PC-9 (cell line): ENCODE measurements around the gene WDR20. TPM values are rescaled to one million over a fixed set of nuclear protein-coding genes. Genes with fewer than 3 reads are reported as not detected.

Experiments
- BruUV-seq: library from RNA; stranded (reverse); fragments of 400-500 nt; replicated peaks from 2 replicates; lab custom pipeline; 2021; lab: Mats Ljungman, UMichigan
- CTCF ChIA-PET: fragments of 300-600 bp; sonication (Branson Sonifier 250); formaldehyde crosslinking; loops from one replicate; lab custom pipeline; 2022; ENCODE audit warnings: antibody characterized with exemption; lab: Charles Lee
- POLR2A ChIA-PET: fragments of 300-600 bp; sonication (Branson Sonifier 250); formaldehyde crosslinking; loops from one replicate; lab custom pipeline; 2022; ENCODE audit warnings: antibody characterized with exemption; ENCODE audit not compliant: unreplicated experiment; lab: Charles Lee
- DNase-seq, 2 experiments: peaks; one replicate each; pipeline versions ENCODE4 v3.0.0 to v3.0.0-alpha.2; 2015 to 2022; ENCODE audit warnings: mixed read lengths in 1 of 2
- H2AFZ ChIP-seq: fragments of 200-600 bp; sonication (generic); 2 replicates; pipeline ENCODE4 v1.8.1; 2017; ENCODE audit warnings: antibody characterized with exemption
- H3F3A ChIP-seq: fragments of 200-600 bp; sonication (generic); 2 replicates; pipeline ENCODE4 v1.8.1; 2017; ENCODE audit warnings: antibody characterized with exemption, mild to moderate bottlenecking, low read depth; ENCODE audit not compliant: insufficient read depth
- H3K27ac ChIP-seq: fragments of 200-600 bp; sonication (generic); 2 replicates; pipeline ENCODE4 v1.6.1; 2016; ENCODE audit warnings: mixed run types
- H3K27me3 ChIP-seq: fragments of 200-600 bp; sonication (generic); 2 replicates; pipeline ENCODE4 v1.6.1; 2016; ENCODE audit warnings: low read depth, mixed run types; ENCODE audit not compliant: insufficient read depth
- H3K36me3 ChIP-seq: fragments of 200-600 bp; sonication (generic); 2 replicates; pipeline ENCODE4 v1.6.1; 2016; ENCODE audit warnings: low read depth, mixed run types
- H3K4me1 ChIP-seq: fragments of 200-600 bp; sonication (generic); replicated peaks from 2 replicates; pipeline ENCODE4 v1.6.1; 2016; ENCODE audit warnings: mixed run types; ENCODE audit not compliant: insufficient read depth
- H3K4me2 ChIP-seq: fragments of 200-600 bp; sonication (generic); 2 replicates; pipeline ENCODE4 v1.6.1; 2017; ENCODE audit warnings: mixed run types
- H3K4me3 ChIP-seq: fragments of 200-600 bp; sonication (generic); 2 replicates; pipeline ENCODE4 v1.6.1; 2016; ENCODE audit warnings: mixed run types
- H3K79me2 ChIP-seq: fragments of 200-600 bp; sonication (generic); 2 replicates; pipeline ENCODE4 v1.6.1; 2017; ENCODE audit warnings: low read depth, mixed run types
- H3K9me2 ChIP-seq: fragments of 200-600 bp; sonication (generic); 2 replicates; pipeline ENCODE4 v1.8.1; 2017; ENCODE audit warnings: mild to moderate bottlenecking; ENCODE audit not compliant: insufficient read depth
- H3K9me3 ChIP-seq: fragments of 200-600 bp; sonication (generic); 2 replicates; pipeline ENCODE4 v1.8.1; 2016; ENCODE audit warnings: low read depth; ENCODE audit not compliant: insufficient read depth
- H4K20me1 ChIP-seq: fragments of 200-600 bp; sonication (generic); 2 replicates; pipeline ENCODE4 v1.8.1; 2017; ENCODE audit not compliant: insufficient read depth
- CTCF ChIP-seq: fragments of 200-600 bp; sonication (generic); conservative IDR thresholded peaks from 2 replicates; pipeline ENCODE4 v1.6.1; 2017; ENCODE audit warnings: mixed run types, antibody characterized with exemption, mild to moderate bottlenecking, moderate library complexity
- EZH2 ChIP-seq: fragments of 200-600 bp; sonication (generic); IDR thresholded peaks from 2 replicates; pipeline ENCODE4 v1.8.0; 2017; ENCODE audit warnings: antibody characterized with exemption, low read depth
- intact Hi-C: fragments of 100-400 bp; cut with micrococcal nuclease; formaldehyde crosslinking; loops from one replicate; pipeline ENCODE4 v1.10.0; 2022; ENCODE audit not compliant: unreplicated experiment
- total RNA-seq: library from RNA; stranded (reverse); gene quantifications from 2 replicates; pipeline ENCODE4 v1.2.3, GENCODE V29; 2021

The WDR20 gene
- total RNA-seq, 1 experiment from 2014 or later: 93.5 TPM

GRCh38 chr14:102230481-102231210 lies 90.9 kb downstream of the WDR20 start:
- Histone ChIP-seq H3K4me1 (peaks cover 3% of the 10 kb centered on the region), H2AFZ (no peak overlapping the region), H3K4me2 (no peak overlapping the region), H3K27ac (no peak overlapping the region), H3K9me2 (no peaks in the 10 kb centered on the region), H3F3A (peaks cover 4% of the 10 kb centered on the region; the same call in 1 of the 2 replicates), H4K20me1 (no peaks in the 10 kb centered on the region), H3K79me2 (no peaks in the 10 kb centered on the region), H3K36me3 (no peaks in the 10 kb centered on the region), H3K4me3 (no peak overlapping the region), H3K27me3 (no peaks in the 10 kb centered on the region), H3K9me3 (no peaks in the 10 kb centered on the region)
- intact Hi-C loops: loop anchor here (10.0 kb wide), 1 partner anchor 526 kb away; no protein-coding TSS in a partner anchor
- TF ChIP-seq CTCF (no peak), EZH2 (no peak)
- ChIA-PET POLR2A (no interaction called here), CTCF (no interaction called here)
- DNase-seq: no peak
- BruUV-seq: no TSS peak

- CTCF ChIA-PET: no interaction called here
- Histone ChIP-seq H3K27ac (no peak overlapping the region), H2AFZ (no peak overlapping the region), H3F3A (no peaks in the 10 kb centered on the region; the same call in 1 of the 2 replicates), H3K9me2 (no peaks in the 10 kb centered on the region), H3K4me1 (peaks cover 4% of the 10 kb centered on the region), H3K27me3 (no peaks in the 10 kb centered on the region), H3K4me3 (no peak overlapping the region), H3K36me3 (no peaks in the 10 kb centered on the region), H3K4me2 (no peak overlapping the region), H3K79me2 (no peaks in the 10 kb centered on the region), H4K20me1 (no peaks in the 10 kb centered on the region), H3K9me3 (no peaks in the 10 kb centered on the region)
- TF ChIP-seq EZH2 (no peak), CTCF (no peak)
- BruUV-seq: no TSS peak
- POLR2A ChIA-PET: interaction anchor here (0.5 kb wide), 1 partner anchor 100 kb away, joined by 5 read pairs; no protein-coding TSS in a partner anchor
- DNase-seq: no peak
- intact Hi-C loops: loop anchor here (10.0 kb wide), 1 partner anchor 527 kb away; no protein-coding TSS in a partner anchor
Measured at GRCh38 chr14:102231476-102232347, 92.0 kb downstream of the WDR20 start.

DNA sequence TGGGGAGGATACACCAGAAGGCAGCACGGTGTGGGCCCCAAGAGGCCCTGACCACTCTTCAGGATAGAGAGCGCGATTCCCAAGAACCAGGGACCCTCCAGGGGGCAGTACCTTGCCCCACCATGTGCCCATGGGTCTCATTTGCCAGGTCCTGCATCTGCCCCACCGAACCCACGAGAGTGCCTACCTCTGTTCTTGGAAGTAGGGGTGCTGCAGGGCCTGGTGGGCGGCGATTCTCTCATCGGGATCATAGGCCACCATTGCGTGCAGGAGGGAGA lies 92.6 kb downstream of the WDR20 start:
- H3K36me3 ChIP-seq: no peaks in the 10 kb centered on the region
- no peak for DNase-seq
- intact Hi-C loops: loop anchor here (10.0 kb wide), 1 partner anchor 527 kb away; no protein-coding TSS in a partner anchor
- H2AFZ ChIP-seq: no peak overlapping the region
- no peaks in the 10 kb centered on the region for H3K9me2 ChIP-seq
- no peaks in the 10 kb centered on the region; the same call in 1 of the 2 replicates for H3F3A ChIP-seq
- no peak overlapping the region for H3K27ac ChIP-seq
- H3K9me3 ChIP-seq: no peaks in the 10 kb centered on the region
- TF ChIP-seq EZH2 (no peak), CTCF (no peak)
- ChIA-PET CTCF (no interaction called here), POLR2A (no interaction called here)
- no TSS peak for BruUV-seq
- no peaks in the 10 kb centered on the region for H4K20me1 ChIP-seq
- H3K4me1 ChIP-seq: peaks cover 4% of the 10 kb centered on the region
- H3K4me2 ChIP-seq: no peak overlapping the region
- H3K4me3 ChIP-seq: no peak overlapping the region
- no peaks in the 10 kb centered on the region for H3K27me3 ChIP-seq
- no peaks in the 10 kb centered on the region for H3K79me2 ChIP-seq
